Measurements from ENCODE around the gene SLC49A4. TPM values are rescaled to one million over a fixed set of nuclear protein-coding genes. Genes with fewer than 3 reads are reported as not detected.
A peak's percentile ranks its signal among the peaks of the same experiment; 100 is the strongest.

SLC49A4 gene
- total and polyA plus RNA-seq, 2 experiments from 2014 or later, result 39.1 to 59.2 TPM

- Histone ChIP-seq H3K9me3 (ENCODE audit: low read depth) (no peaks in the 10 kb centered on the region), H3K36me3 (replicated peaks; ENCODE audit: insufficient read depth, low read depth) (no peaks in the 10 kb centered on the region), H3K79me2 (no peaks in the 10 kb centered on the region), H3K27me3 (no peaks in the 10 kb centered on the region), H2AFZ (no peak overlapping the region), H3K4me3 (no peak overlapping the region), H3K4me2 (no peak overlapping the region), H3K9me2 (replicated peaks; ENCODE audit: insufficient read depth) (no peaks in the 10 kb centered on the region), H3K4me1 (ENCODE audit: insufficient read depth) (no peaks in the 10 kb centered on the region), H4K20me1 (ENCODE audit: insufficient read depth, poor library complexity, severe bottlenecking) (no peaks in the 10 kb centered on the region), H3K27ac (no peak overlapping the region)
- 95% methylated on average over 4 of the region's 4 CpGs for WGBS (ENCODE audit: low lambda C conversion rate, missing lambda C conversion rate)
- no peak for DNase-seq (ENCODE audit: low spot score)
- TF ChIP-seq EZH2phosphoT487 (IDR thresholded peaks at IDR 0.05; ENCODE audit: low read depth, severe bottlenecking, unreplicated experiment) (no peak), CTCF (IDR thresholded peaks at IDR 0.05; ENCODE audit: poor library complexity) (no peak), EZH2 (IDR thresholded peaks at IDR 0.05; ENCODE audit: borderline replicate concordance) (no peak)
Measured at GRCh38 chr3:122886946-122887345, 92.1 kb downstream of the SLC49A4 start.

GRCh38 chr3:122890077-122890719 lies 95.3 kb downstream of the SLC49A4 start:
- Histone ChIP-seq H3K4me3 (no peak overlapping the region), H3K27me3 (no peaks in the 10 kb centered on the region), H4K20me1 (ENCODE audit: insufficient read depth, poor library complexity, severe bottlenecking) (no peaks in the 10 kb centered on the region), H3K9me3 (ENCODE audit: low read depth) (no peaks in the 10 kb centered on the region), H2AFZ (no peak overlapping the region), H3K79me2 (no peaks in the 10 kb centered on the region), H3K4me1 (ENCODE audit: insufficient read depth) (peaks cover 4% of the 10 kb centered on the region), H3K27ac (peak overlapping the region; percentile 25), H3K9me2 (replicated peaks; ENCODE audit: insufficient read depth) (no peaks in the 10 kb centered on the region), H3K36me3 (replicated peaks; ENCODE audit: insufficient read depth, low read depth) (no peaks in the 10 kb centered on the region), H3K4me2 (no peak overlapping the region)
- 48% methylated on average over 6 of the region's 6 CpGs for WGBS (ENCODE audit: low lambda C conversion rate, missing lambda C conversion rate)
- TF ChIP-seq CTCF (IDR thresholded peaks at IDR 0.05; ENCODE audit: poor library complexity) (no peak), EZH2 (IDR thresholded peaks at IDR 0.05; ENCODE audit: borderline replicate concordance) (no peak), EZH2phosphoT487 (IDR thresholded peaks at IDR 0.05; ENCODE audit: low read depth, severe bottlenecking, unreplicated experiment) (no peak)
- DNase-seq (ENCODE audit: low spot score), result peak; percentile 62

GRCh38 chr3:122890720-122891220 lies 95.9 kb downstream of the SLC49A4 start:
- WGBS (ENCODE audit: low lambda C conversion rate, missing lambda C conversion rate), result 86% methylated on average over 4 of the region's 4 CpGs
- Histone ChIP-seq H3K79me2 (no peaks in the 10 kb centered on the region), H3K9me2 (replicated peaks; ENCODE audit: insufficient read depth) (no peaks in the 10 kb centered on the region), H3K36me3 (replicated peaks; ENCODE audit: insufficient read depth, low read depth) (no peaks in the 10 kb centered on the region), H3K9me3 (ENCODE audit: low read depth) (no peaks in the 10 kb centered on the region), H2AFZ (no peak overlapping the region), H3K4me1 (ENCODE audit: insufficient read depth) (peaks cover 4% of the 10 kb centered on the region), H3K27ac (peak overlapping the region; percentile 25), H4K20me1 (ENCODE audit: insufficient read depth, poor library complexity, severe bottlenecking) (no peaks in the 10 kb centered on the region), H3K27me3 (no peaks in the 10 kb centered on the region), H3K4me3 (no peak overlapping the region), H3K4me2 (no peak overlapping the region)
- DNase-seq (ENCODE audit: low spot score), result no peak
- TF ChIP-seq CTCF (IDR thresholded peaks at IDR 0.05; ENCODE audit: poor library complexity) (no peak), EZH2phosphoT487 (IDR thresholded peaks at IDR 0.05; ENCODE audit: low read depth, severe bottlenecking, unreplicated experiment) (no peak), EZH2 (IDR thresholded peaks at IDR 0.05; ENCODE audit: borderline replicate concordance) (no peak)

All from hepatocyte (in vitro differentiated cells).